Ishikawa (cell line): ENCODE data around the gene MAPK9.
A peak's percentile ranks its signal among the peaks of the same experiment; 100 is the strongest.

ENCODE experiments used
- CEBPB ChIP-seq: IDR thresholded peaks from 2 replicates; pipeline ENCODE4 v1.6.1; 2012
- CREB1 ChIP-seq: IDR thresholded peaks from 2 replicates; pipeline ENCODE4 v1.6.1; 2012; ENCODE audit warnings: low read depth
- EGR1 ChIP-seq: IDR thresholded peaks from 2 replicates; pipeline ENCODE4 v1.6.1; 2012
- EP300 ChIP-seq: IDR thresholded peaks from 2 replicates; pipeline ENCODE4 v1.6.1; 2012; ENCODE audit warnings: borderline replicate concordance
- FOXM1 ChIP-seq: IDR thresholded peaks from 2 replicates; pipeline ENCODE4 v1.6.1; 2012; ENCODE audit warnings: low read depth, borderline replicate concordance
- NFIC ChIP-seq: IDR thresholded peaks from 2 replicates; pipeline ENCODE4 v1.6.1; 2012
- RAD21 ChIP-seq: IDR thresholded peaks from 2 replicates; pipeline ENCODE4 v1.6.1; 2012; ENCODE audit warnings: low read depth
- REST ChIP-seq: IDR thresholded peaks from 2 replicates; pipeline ENCODE4 v1.6.1; 2012; ENCODE audit warnings: low read depth, mild to moderate bottlenecking
- TAF1 ChIP-seq: IDR thresholded peaks from 2 replicates; pipeline ENCODE4 v1.6.1; 2012; ENCODE audit warnings: low read depth, mild to moderate bottlenecking
- TCF12 ChIP-seq: IDR thresholded peaks from 2 replicates; pipeline ENCODE4 v1.6.1; 2012; ENCODE audit warnings: low read depth
- TEAD4 ChIP-seq: IDR thresholded peaks from 2 replicates; pipeline ENCODE4 v1.6.1; 2012
- USF1 ChIP-seq: IDR thresholded peaks from 2 replicates; pipeline ENCODE4 v1.6.1; 2012
- YY1 ChIP-seq: IDR thresholded peaks from 2 replicates; pipeline ENCODE4 v1.6.1; 2012; ENCODE audit warnings: low read depth
- ZBTB7A ChIP-seq: IDR thresholded peaks from 2 replicates; pipeline ENCODE4 v1.6.1; 2012; ENCODE audit warnings: low read depth
- TF ChIP-seq, protein P1 (sequence below): IDR thresholded peaks from 2 replicates; pipeline ENCODE4 v1.6.1; 2012

MAPK9 gene

GRCh38 chr5:180210961-180211760 lies 80.7 kb downstream of the MAPK9 start:
- TF ChIP-seq RAD21 (no peak), FOXM1 (no peak), TCF12 (no peak), EGR1 (no peak), REST (no peak), EP300 (no peak), NFIC (no peak), CEBPB (no peak), CREB1 (no peak), USF1 (no peak), TAF1 (no peak), TEAD4 (no peak), ZBTB7A (no peak), YY1 (no peak)
- TF ChIP-seq, protein P1, sequence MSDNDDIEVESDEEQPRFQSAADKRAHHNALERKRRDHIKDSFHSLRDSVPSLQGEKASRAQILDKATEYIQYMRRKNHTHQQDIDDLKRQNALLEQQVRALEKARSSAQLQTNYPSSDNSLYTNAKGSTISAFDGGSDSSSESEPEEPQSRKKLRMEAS: no peak

GRCh38 chr5:180209137-180209581 lies 82.7 kb downstream of the MAPK9 start, which contains the start of gene RASGEF1C:
Gene RASGEF1C, minus strand, starts transcription at chr5:180209211. Its CDS starts 71,159 bp downstream, at chr5:180138052.
- TF ChIP-seq ZBTB7A (0 out of 2 replicates have a peak, but pooled peaks have one; percentile 7), RAD21 (peak; percentile 43; the same call in 1 of the 2 replicates), TEAD4 (no peak)

GRCh38 chr5:180208435-180209081 lies 83.3 kb downstream of the MAPK9 start:
- TF ChIP-seq ZBTB7A (0 out of 2 replicates have a peak, but pooled peaks have one; percentile 62), TEAD4 (no peak)

GRCh38 chr5:180208038-180208434 lies 83.8 kb downstream of the MAPK9 start:
- no peak for TF ChIP-seq EGR1

DNA sequence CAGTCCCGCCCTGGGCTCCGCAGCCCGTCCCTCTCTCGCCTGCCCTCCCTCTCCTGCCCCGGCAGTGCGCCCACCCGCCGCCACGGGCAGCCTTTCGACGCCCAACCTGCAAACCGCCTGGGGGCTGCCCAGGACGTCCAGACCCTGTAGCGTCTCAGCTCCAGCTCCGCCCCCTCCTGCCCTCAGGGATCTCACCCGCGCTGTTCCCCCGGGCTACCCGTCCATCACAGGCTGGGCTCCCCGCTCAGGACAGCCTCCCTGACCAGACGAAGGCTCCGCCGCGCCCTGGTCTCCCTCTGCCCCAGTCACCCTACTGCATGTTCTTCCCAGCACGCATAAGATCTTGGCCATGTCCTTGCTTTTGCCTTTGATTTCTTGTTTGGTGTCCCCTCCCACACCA lies 84.3 kb downstream of the MAPK9 start:
- TF ChIP-seq TEAD4 (no peak), FOXM1 (no peak)

DNA sequence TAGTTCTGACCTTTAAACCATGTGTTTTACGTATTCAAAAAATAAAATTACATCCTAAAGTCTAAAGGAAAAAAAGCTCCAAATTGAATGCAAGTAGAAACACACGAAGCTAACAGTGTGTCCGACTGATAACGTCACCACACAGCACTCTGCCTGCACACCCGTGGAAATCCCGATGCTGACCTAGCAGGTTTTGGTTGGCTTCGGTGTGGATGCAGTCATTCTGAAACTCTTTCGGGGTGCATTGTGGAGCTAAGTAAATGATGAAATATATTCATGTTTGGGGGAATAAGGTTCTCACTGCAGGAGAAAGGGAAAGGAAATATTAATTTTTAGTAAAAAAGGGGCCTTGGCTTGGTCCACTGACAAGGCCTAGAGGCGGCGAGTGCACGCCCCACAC lies 84.9 kb downstream of the MAPK9 start:
- TF ChIP-seq EGR1 (no peak), NFIC (no peak), FOXM1 (no peak), CREB1 (no peak), YY1 (no peak), USF1 (no peak), ZBTB7A (no peak), TCF12 (no peak), TAF1 (no peak), TEAD4 (no peak), REST (no peak), RAD21 (no peak), EP300 (no peak), CEBPB (no peak)
- TF ChIP-seq, protein P1: no peak
